ENCODE results near the gene MPHOSPH9.
"Not testable (repeated sequence)": the region's sequence is repeated elsewhere in the genome, so short reads cannot be mapped to it uniquely, and the experiment has no call there.

The MPHOSPH9 gene

DNA sequence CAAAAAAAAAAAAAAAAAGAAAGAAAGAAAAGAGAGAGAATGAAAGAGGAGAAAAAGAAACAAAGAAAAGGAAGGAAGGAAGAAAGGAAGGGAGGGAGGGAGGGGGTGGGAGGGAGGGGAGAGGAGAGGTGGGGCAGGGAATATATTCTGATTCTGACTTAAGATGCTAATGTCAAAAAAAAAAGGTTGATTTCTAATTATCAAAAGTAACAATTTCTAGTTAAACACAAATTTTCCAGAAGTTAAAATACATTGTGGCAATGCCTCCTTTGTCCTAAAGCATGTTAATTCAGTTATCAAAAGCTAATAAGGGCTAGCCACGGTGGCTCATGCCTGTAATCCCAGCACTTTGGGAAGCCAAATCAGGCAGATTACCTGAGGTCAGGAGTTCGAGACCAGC lies 7.5 kb downstream of the MPHOSPH9 start:
- DNase-seq (ENCODE audit: low read depth, low spot score) = no peak

DNA sequence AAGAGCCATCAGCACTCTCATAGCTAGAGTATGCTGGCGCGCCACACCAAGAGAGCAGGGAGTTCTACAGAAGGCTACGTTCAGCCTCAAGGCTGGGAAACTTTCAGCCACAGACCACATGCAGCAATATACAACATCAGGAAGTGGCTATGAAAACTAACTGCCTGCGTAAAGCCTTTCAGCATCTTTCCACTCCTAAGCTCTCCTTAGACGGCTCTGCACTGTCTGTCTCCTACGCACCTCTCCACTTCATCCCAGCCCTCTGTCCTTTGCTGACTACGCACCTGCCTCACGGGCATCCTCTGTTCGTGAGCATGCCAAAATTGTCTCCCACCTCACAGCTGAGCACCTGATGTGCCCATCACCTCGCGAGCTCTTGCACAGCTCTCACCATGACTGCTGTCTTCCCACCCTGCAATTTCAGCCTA lies 9.7 kb downstream of the MPHOSPH9 start:
- no peak for DNase-seq (ENCODE audit: low read depth, low spot score)

- DNase-seq (ENCODE audit: low read depth, low spot score) = not testable (repeated sequence)
Measured at GRCh38 chr12:123207815-123208214, 25.1 kb downstream of the MPHOSPH9 start.

DNA sequence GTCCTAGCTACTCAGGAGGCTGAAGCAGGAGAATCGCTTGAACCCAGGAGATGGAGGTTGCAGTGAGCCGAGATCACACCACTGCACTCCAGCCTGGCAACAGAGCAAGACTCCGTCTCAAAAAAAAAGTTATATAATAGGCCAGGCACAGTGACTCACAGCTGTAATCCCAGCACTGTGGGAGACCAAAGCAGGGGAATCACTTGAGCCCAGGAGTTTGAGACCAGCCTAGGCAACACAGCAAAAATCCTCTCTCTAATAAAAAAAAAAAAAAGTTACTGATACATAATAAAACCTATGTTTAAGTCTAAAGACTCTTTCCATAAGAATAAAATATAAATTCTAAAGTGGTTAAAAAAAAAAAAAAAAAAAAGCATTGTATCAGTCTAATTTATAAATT lies 26.1 kb downstream of the MPHOSPH9 start:
- not testable (repeated sequence) for DNase-seq (ENCODE audit: low read depth, low spot score)

- DNase-seq (ENCODE audit: low read depth, low spot score) = no peak
Measured at GRCh38 chr12:123200414-123200813, 32.5 kb downstream of the MPHOSPH9 start.

GRCh38 chr12:123199936-123200335 lies 33.0 kb downstream of the MPHOSPH9 start:
- no peak for DNase-seq (ENCODE audit: low read depth, low spot score)

DNA sequence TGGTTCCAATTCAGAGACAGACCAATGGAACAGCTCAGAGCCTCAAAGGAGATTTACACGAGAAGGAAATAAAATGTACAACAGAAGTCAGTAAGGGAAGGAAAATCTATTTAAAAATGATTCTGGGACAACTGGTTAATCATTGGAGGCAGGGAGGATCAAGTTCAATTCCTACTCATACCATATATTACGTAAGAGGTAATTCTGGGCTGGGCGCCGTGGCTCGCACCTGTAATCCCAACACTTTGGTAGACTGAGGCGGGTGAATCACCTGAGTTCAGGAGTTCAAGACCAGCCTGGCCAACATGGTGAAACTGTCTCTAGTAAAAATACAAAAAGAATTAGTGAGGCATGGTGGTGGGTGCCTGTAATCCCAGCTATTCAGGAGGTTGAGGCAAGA lies 45.3 kb downstream of the MPHOSPH9 start:
- no peak for DNase-seq (ENCODE audit: low read depth, low spot score)

GRCh38 chr12:123180171-123180570 lies 52.8 kb downstream of the MPHOSPH9 start:
- no peak for DNase-seq (ENCODE audit: low read depth, low spot score)

GRCh38 chr12:123171967-123172366 lies 61.0 kb downstream of the MPHOSPH9 start:
- no peak for DNase-seq (ENCODE audit: low read depth, low spot score)

GRCh38 chr12:123167329-123167728 lies 65.6 kb downstream of the MPHOSPH9 start:
- no peak for DNase-seq (ENCODE audit: low read depth, low spot score)

- DNase-seq (ENCODE audit: low read depth, low spot score) = no peak
Measured at GRCh38 chr12:123165537-123165936, 67.4 kb downstream of the MPHOSPH9 start.

- no peak for DNase-seq (ENCODE audit: low read depth, low spot score)
Measured at GRCh38 chr12:123164710-123165261, 68.2 kb downstream of the MPHOSPH9 start.

- no peak for DNase-seq (ENCODE audit: low read depth, low spot score)
Measured at GRCh38 chr12:123164222-123164621, 68.7 kb downstream of the MPHOSPH9 start.

DNA sequence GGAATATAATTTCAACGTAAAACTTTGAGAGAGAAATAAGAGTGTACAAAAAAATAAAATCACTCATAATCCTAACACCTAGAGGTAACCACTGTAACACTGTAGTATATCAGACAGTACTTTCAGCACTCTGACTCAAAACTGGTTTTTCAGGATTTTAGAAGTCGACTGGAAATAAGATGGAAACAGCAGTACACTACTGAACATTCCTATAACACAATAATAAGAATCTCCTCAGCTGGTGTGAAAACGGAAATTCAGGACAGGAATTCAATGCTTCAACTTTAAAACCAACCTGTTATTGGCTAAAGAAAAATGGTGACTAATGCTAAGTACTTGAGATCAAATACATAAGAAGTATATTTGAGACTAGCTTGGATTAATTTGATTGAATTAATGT lies 69.7 kb downstream of the MPHOSPH9 start:
- no peak for DNase-seq (ENCODE audit: low read depth, low spot score)

GRCh38 chr12:123160801-123161487 lies 72.0 kb downstream of the MPHOSPH9 start:
- DNase-seq (ENCODE audit: low read depth, low spot score) = no peak

GRCh38 chr12:123153906-123154305 lies 79.0 kb downstream of the MPHOSPH9 start:
- DNase-seq (ENCODE audit: low read depth, low spot score) = no peak

- DNase-seq (ENCODE audit: low read depth, low spot score) = no peak
Measured at GRCh38 chr12:123152833-123153232, 80.1 kb downstream of the MPHOSPH9 start.

GRCh38 chr12:123151457-123152454 lies 81.2 kb downstream of the MPHOSPH9 start:
- no peak for DNase-seq (ENCODE audit: low read depth, low spot score)

- peak; percentile 22 for DNase-seq (ENCODE audit: low read depth, low spot score)
Measured at GRCh38 chr12:123150744-123151456, 82.0 kb downstream of the MPHOSPH9 start, which contains the start of gene PITPNM2. Gene PITPNM2, minus strand, starts transcription at chr12:123151090. Its CDS starts 116,500 bp downstream, at chr12:123034590.

- DNase-seq (ENCODE audit: low read depth, low spot score) = no peak
Measured at GRCh38 chr12:123150275-123150743, 82.6 kb downstream of the MPHOSPH9 start.

DNA sequence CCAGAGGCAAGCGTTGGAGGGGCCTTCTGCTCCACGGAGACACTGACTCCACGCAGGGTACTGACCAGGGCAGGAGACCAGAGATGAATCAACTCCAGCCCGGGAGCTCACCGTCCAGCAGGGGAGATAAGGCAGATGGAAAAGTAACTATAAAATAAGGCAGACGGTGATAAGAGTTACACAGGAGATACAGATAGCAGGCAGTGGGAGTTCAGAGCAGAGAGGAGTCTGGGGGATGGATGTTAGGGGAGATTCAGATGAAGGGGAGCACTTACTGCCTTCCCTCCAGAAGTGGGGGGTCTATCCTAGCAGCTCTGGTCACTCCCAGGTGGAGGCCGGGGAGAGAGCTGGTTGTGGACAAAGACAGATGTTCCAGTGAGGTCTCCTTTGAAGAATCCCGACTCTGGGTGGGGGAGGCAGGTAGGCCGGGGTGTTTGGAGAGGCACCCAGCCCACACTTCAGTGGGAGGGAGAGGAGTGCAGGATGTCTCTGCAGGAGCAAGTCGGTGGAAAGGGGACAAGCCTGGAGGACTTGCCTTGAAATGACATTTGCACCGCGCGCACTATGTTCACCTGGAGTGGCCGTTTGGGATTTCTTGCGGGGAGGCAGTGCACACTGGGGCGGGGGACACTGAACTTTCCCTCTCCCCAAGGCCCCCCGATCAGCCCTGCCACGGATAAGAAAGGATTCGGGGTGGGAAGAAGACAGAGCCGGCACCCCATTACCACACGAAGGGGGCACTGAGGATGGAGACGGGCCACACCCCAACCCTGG lies 83.3 kb downstream of the MPHOSPH9 start:
- no peak for DNase-seq (ENCODE audit: low read depth, low spot score)
